ENCODE measurements around the gene GJB5.

DNA sequence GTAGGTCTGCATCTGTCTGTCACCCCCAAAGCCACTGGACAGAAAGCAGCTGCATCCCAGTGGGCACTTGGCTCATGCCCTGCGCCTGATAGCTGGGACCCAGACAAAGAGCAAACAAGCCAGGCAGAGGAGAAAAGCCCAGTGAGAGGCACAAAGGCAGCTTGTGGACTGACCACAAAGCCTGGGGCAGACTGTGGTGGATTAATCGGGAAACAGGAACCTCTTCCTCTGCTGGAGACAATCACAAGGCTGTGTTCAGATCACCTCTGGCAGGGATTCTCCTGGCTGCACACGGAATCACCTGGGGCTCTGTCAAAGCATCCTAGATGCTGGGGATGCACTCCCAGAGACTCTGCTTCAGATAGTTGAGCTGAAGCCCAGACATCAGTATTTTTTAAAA is 15.2 kb upstream of the GJB5 start:
- TF ChIP-seq, protein P1, sequence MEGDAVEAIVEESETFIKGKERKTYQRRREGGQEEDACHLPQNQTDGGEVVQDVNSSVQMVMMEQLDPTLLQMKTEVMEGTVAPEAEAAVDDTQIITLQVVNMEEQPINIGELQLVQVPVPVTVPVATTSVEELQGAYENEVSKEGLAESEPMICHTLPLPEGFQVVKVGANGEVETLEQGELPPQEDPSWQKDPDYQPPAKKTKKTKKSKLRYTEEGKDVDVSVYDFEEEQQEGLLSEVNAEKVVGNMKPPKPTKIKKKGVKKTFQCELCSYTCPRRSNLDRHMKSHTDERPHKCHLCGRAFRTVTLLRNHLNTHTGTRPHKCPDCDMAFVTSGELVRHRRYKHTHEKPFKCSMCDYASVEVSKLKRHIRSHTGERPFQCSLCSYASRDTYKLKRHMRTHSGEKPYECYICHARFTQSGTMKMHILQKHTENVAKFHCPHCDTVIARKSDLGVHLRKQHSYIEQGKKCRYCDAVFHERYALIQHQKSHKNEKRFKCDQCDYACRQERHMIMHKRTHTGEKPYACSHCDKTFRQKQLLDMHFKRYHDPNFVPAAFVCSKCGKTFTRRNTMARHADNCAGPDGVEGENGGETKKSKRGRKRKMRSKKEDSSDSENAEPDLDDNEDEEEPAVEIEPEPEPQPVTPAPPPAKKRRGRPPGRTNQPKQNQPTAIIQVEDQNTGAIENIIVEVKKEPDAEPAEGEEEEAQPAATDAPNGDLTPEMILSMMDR (IDR thresholded peaks at IDR 0.05; ENCODE audit: low read length): no peak
- no peak for TF ChIP-seq EZH2 (IDR thresholded peaks at IDR 0.05; ENCODE audit: borderline replicate concordance, low read length)

Measured in OCI-LY1 (cell line).